GM18861 (cell line): Measurements from ENCODE around the gene MOB2.
"Not testable (repeated sequence)": the region's sequence is repeated elsewhere in the genome, so short reads cannot be mapped to it uniquely, and the experiment has no call there.

Experiments used
- ATAC-seq: cut with Tn5 transposase; IDR thresholded peaks from one replicate; pipeline ENCODE4 v1.9.1; 2021; ENCODE audit not compliant: unreplicated experiment

Gene MOB2

DNA sequence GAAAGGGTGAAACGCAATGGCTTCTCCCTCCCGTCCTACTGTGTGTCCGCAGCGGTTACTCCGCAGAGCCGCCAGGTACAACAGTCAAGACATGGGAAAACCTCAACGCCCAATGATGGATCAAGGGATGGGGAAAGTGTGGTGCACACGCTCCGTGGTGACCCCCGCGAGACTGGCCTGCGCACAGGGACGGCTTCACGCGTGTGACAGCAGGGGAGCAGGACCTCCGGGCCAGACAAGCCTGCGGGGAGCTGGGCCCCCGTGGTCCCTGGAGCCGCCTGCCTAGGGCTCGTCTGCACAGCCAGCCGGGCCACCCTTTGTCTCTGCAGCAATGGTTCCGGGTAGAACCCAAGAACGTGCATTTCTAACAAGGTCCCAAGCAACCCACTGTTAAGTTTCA, 31.7 kb upstream of the MOB2 start:
- ATAC-seq = no peak

DNA sequence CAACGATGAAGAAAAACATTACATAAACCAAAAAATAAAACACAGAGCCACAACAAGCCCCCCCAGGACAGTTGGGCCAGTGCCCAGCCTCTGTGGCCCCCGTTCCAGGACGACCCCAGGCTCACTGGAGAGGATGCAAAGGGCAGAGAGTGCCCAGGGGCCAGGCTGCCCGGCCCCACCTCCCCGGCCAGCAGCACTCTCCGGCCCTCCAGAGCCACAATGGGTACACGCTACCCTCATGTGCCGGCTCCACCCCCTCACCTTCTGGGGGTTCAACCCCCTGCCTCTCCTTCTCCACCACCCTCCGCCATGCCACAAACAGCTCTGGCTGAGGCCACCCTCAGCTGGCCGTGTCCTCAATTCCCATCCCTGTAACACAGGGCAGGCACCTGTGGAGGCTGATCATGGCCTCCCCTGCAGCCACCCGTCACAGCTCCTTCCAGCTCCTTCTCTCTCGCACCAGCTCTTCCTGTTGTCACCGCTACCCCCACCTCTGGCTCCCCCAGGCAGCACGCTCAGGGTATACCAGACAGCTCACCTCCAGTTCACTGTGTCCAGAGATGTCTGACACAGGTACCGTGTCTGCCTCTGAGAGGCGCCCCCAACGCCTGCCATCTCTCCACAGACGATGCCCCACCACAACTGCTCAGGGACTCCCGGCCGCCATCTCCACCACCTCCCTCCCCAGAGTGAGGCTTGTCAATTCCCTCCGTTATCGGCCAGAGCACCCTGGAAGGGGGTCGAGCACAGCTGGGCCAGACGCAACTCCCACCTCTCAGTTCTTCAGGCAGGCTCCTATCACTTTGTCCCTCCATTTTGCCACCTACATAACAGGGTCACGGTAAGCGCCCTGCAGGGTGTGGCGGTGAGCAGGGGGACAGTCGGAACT, 30.8 kb upstream of the MOB2 start:
- ATAC-seq = no peak

DNA sequence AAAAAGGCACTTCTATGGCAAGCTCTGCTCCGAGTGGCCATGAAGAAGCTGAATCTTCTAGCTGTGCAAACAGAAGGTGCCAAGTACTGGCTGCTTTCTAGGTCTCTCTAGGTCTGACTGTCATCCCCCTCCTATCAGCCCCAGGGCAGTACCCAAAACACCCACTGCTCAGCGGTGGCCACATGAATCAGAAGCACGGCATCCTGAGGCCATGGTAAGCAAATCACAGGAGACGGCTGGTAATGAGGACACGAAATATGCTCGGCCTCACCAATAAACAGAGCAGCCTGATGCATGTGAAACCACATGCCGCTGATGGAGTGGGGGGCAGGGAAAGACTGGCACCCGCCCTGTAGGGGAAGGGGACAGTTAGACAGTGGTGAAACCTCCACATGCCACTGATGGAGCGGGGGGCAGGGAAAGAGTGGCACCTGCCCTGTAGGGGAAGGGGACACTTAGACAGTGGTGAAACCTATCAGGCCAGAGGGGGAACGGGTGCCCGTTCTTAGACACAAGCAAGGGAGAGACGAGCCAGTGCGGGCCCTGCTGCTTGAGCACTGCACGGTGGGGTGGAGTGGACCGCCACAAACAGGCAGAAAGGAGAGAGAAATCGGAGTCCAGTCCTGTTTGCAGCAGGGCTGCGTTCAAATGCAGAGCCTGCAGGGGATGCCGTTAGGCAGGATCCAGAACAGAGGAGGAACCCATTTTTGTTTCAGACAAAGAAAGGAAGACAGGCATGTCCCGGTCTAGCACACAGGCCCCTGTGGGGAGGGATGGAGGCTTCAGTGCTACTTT, 29.9 kb upstream of the MOB2 start:
- no peak for ATAC-seq

DNA sequence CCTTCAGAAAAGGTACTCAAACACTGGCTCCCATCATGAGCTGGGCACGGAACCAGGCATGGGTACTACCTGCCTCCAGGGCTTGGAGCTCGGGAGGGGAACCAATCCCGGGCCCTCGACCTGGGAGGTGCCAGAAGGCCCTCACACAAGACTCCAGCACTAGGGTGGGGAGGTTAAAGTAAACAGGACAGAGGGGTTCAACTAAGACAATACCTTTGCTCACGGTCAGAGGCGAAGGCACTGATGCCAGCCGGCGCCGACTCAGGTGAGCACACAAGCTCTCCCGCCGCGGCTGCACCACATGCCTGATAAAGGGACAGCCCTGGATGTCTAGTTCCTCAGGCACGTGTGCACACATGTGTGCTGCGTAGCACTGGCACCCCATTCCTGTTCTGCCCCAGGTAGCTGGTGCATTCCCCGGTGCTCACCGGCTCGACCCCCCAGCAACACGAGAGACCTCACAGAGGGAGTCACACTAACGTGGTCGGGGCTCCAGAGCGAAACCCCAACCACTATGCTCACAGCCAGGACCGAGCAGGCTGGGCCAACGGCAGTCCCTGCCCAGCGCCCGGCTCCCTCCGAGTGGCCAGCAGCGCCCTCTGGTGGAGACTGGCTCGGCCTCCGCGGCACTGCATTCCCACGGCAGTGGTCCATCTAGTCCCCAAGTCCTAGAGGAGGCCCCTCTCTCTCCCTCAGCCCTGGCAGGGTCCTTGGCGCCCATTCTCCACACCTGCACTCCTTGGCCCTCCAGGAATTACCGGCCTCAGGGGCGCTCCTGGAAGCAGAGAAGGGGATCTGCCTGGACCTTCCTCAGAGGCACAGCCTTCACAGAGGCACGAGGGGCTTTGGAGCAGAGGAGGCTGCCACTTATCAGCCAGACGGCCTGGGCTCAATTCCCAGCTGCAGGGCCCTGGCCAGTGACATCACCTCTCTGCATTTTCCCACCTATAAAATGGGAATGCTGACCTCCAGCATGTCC, 28.8 kb upstream of the MOB2 start:
- no peak for ATAC-seq

DNA sequence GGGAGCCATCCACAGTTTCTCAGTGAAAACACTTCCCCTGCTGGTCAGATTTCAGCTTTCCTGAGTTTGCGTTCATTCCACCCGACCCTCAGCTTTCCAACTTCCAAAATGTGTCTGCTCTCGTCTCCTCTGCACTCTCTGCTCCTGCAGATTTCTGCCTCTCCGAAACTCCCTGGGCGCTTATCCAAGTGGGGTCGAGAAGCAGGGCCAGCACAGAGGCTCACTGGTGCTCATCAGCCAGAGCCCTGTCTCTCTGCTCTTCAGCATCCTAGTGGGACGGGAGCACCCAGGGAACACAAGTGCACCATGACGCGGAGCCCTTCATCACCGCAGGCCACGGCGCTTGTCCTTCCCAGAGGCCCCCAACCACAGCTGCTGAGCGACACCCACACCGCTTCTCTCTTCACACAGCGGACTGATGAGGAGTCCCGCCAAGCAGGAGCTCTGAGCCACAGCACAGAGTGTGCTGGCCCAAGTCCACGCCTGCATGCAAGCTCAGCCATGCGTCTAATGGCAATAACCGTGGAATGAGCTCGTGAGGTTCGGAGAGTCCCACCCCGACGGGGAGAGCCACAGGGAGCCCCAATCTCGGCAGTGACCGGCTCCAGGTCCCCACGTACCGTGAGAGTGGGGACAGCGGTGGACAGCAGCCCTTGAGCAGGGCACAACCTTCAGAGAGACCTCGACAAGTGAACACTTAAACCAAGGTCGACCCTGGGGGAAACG, 27.9 kb upstream of the MOB2 start:
- ATAC-seq = no peak

DNA sequence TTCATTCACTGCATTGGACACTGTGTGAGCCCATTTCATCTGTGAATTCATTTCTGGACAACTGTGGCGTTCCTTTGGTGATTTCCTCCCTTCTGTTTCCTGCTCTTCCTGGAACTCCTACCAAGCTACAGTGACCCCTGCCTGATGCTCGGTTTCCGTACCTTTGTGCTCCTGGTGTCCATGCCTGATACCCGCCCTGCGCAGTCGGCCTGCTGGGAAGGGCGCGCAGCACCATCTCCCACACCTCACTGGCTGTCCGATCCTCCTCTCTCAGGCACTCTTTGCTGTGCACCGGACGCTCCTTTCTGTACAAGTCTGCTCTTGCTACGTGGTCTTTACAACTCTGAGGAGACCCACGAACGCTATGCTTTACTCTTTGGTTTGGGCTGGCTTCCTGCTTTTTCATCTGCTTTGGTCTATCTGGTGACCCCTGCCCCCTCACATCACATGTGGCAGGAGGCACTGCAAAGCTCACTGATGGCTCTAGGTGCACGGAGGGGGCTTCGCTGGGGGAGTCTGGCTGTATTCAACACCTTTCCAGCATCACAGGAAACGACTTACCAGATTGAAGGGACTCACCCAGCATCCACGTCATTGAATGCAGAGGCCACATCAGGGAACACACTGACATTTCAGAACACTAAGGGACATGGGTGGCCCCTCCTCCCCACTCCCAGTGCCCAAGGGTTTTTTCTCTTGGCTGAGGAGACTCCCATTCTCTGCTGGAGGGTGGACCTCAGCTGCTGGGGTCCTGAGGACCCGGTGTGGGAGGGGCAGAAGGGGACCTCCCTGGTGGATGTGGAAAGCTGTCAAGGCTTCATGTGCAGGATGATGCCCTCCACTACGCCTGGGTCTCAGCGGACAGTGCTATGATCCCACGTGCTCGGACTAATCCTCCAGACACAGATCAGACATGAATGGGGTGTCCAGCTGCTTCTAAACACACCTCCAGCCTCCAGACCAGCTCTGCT, 27.0 kb upstream of the MOB2 start:
- no peak for ATAC-seq

DNA sequence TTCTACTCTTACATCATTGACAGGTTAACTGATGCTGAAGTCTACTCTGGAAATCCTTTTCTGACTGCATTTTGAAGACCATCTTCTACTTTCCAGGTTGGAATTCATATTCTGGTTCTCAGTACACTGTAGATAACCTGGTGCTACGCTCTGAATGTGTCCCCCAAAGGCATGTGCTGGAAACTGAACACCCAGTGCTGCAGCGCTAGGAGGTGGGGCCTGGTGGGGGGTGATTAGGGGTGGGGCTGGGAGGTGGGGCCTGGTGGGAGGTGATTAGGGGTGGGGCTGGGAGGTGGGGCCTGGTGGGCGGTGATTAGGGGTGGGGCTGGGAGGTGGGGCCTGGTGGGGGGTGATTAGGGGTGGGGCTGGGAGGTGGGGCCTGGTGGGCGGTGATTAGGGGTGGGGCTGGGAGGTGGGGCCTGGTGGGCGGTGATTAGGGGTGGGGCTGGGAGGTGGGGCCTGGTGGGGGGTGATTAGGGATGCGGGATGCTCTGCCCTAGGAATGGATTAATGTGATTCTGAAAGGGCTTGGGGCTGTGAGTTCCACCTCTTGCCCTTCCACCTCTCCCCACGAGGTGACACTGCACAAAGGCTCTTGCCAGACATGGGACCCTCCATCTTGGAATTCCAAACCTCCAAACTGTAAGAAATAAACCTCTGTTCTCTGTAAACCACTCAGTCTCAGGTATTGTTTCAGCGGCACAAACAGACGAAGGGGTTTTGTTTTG, 26.1 kb upstream of the MOB2 start:
- ATAC-seq = not testable (repeated sequence)

DNA sequence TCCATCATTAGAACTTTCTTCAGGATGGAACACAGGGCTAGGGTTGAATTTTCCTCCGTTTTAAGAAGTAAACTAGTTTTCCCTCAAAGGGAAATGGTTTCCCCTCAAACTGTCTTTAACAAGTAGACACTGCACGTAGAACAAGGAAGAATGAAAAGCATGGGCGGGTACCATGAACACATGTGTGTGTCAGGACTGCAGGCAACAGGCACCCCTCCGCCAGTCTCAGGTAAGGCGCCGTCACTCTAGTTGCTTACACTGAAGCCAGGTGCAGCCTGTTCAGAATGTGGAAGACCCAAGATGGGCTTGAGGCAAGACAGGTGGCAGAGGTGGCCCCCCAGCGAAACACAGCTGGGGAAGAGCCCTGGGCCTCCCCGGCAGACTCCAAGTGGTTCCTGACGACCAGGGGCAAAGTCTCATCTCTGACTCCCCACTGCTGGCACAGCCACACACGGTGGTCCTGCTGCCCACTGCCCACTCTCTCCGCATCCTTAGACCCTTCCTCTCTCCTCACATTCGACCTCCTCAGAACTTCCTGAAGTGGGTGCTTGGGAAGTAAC, 25.4 kb upstream of the MOB2 start:
- no peak for ATAC-seq

DNA sequence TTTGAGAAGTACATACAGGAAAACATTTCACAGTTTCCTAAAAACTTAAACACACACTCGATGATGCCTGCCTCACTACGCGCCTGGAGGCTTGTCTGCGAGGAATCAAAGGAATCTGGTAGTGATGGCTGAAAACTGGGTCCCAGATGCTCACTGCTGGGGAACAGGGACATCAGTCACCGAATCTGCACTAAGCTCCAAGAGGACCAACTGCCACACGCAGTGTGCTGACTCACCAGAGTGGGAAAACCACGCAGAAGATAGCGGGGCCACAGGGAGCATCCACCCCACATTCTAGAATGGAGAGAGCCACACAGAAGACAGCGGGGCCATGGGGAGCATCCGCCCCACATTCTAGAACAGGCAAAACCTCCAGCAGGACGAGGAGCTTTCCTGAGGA, 24.3 kb upstream of the MOB2 start:
- no peak for ATAC-seq

DNA sequence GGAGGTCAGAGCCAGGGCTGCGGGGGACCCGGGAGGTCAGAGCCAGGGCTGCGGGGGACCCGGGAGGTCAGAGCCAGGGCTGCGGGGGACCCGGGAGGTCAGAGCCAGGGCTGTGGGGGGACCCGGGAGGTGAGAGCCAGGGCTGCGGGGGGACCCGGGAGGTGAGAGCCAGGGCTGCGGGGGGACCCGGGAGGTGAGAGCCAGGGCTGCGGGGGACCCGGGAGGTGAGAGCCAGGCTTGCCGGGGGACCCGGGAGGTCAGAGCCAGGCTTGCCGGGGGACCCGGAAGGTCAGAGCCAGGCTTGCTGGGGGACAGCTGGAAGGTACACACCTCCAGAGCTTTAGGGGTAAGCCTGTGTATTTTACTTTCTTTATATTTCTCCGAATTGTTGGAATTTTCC, 23.8 kb upstream of the MOB2 start:
- ATAC-seq = not testable (repeated sequence)

DNA sequence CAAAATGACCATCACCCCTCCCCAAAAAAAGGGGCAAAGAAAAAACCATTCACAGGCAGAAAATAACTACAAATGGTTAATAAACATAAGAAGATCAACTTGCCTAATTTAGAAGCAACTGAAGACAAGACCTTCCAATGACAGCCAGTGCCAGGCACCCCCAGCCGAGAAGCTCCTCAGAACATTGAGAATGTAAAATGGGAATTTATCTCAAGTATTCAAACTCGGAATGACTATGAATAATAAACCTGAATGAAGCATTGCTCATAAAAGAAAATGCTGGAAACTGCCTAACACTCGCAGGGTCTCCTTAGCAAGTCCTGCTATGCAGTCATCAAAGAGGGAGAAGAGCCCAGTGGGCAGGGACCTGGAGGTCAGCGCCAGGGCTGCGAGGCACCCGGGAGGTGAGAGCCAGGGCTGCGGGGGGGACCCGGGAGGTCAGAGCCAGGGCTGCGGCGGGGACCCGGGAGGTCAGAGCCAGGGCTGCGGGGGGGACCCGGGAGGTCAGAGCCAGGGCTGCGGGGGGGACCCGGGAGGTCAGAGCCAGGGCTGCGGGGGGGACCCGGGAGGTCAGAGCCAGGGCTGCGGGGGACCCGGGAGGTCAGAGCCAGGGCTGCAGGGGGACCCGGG, 23.2 kb upstream of the MOB2 start:
- ATAC-seq = no peak

DNA sequence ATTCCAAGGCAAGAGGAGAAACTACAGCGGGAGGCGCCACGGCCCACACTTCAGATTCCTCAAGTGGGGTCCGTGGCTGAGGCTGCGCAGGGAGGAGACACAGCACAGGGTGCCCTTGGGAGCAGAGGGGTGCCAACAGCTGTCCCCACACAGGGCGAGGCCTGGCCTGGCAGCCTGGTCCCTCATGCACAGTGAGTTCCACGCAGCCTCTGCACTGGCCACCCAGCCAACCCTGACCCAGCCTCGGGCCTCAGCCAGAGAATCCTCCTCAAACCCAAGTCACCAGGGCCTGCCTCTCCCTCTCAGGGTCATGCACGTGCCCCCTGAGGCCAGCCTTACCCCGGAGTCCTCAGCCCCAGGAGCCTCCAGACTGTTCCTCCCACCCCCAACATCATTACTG, 22.4 kb upstream of the MOB2 start:
- no peak for ATAC-seq

DNA sequence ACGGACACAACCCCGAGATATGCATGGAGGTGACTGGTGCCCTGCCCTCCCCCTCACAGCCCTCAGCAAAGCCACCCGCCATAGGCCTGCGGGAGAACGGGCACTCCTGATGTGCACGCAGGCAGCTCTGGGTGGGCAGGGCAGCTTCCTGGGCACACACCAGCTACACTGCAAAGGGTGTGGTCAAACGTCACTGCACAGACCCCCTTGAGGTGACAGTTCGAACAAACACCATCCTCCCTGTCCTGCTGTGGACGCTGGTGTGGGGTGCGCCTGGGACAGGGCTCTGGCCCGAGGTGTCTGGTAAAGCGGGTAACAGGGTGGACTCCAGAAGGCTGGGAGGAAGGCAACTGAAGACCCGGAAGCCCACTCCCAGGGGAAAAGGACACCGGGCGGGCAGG, 21.9 kb upstream of the MOB2 start:
- no peak for ATAC-seq

DNA sequence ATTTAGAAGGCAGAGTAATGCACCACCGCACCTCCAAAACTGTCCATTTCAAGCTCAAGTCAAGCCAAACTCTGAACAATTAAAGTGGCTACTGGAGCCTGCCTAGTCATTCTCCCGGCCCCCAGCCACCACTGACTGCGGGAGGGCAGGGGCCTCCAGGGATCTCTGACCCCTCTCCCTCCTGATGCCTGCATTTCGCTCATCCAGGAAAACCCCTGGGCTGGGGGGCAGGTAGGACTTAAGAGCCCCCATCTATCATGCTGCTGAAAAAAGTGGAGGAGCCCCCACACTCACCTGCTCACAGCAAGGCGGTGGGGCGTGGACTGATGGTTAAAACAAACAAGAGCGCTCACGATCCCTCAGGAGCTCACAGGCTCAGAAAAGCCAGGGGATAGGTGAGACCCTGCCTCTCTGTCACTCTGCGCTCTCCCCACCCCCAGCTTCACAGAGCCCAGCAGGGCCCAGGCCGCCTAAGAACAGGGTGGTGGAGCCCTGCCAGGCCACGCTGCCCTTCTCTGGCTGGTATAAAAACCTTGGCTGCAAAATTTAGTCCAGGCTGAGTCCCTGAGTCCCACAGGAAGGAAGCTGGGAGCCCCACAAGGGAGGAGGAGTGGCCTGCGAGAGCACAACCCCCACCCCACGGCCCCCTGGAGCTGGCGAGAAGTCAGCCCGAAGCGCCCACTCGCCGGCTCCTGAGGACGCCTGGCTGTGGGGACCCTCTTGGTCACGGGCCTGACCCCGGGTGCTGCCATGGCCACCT, 21.0 kb upstream of the MOB2 start:
- ATAC-seq = no peak

DNA sequence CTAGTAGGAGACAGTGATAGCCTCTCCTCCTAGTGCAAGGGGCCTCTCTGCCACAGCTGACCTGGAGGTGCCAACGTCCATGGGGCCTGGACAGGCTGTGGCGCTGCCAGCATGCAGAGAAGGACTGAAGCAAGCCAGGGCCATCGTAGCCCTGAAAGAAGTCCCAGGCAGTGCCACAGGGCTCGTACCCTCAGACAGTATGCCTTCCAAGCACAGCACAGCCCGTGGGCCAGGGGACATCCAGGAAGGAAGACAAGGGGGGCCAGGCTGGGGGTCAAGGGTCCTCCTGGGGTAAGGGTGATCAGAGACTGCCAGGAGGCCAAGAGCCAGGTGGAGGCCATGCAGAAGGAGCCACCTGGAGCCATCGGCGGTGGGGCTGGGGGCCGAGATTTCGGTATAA, 20.4 kb upstream of the MOB2 start:
- no peak for ATAC-seq

DNA sequence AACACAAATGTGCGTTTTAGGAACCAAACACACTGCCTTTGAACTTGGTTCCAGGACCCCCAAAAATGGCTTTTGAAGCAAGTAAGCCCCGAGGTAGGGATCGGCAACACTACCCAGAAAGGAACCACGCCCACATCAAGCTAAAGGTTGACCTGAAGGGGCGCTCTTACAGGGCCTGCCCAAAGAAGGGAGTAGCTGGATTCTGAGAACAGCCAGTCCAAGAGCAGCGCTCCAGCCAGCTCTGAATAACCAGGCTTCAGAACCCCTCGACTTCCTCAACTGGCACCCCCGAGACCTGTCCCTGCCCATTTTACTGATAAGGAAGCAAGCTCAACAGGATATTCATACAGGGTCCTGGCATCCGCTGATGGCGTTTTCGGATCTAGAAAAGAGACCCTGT, 18.9 kb upstream of the MOB2 start:
- ATAC-seq = no peak
